Cortex of kidney (tissue), 1 donor: ENCODE results near the gene KCNJ12.
"Not testable (repeated sequence)": the region's sequence is repeated elsewhere in the genome, so short reads cannot be mapped to it uniquely, and the experiment has no call there.

Source experiments
- DNase-seq: peaks from one replicate; lab custom pipeline; 2025; lab: John Stamatoyannopoulos, UW

KCNJ12 gene

DNA sequence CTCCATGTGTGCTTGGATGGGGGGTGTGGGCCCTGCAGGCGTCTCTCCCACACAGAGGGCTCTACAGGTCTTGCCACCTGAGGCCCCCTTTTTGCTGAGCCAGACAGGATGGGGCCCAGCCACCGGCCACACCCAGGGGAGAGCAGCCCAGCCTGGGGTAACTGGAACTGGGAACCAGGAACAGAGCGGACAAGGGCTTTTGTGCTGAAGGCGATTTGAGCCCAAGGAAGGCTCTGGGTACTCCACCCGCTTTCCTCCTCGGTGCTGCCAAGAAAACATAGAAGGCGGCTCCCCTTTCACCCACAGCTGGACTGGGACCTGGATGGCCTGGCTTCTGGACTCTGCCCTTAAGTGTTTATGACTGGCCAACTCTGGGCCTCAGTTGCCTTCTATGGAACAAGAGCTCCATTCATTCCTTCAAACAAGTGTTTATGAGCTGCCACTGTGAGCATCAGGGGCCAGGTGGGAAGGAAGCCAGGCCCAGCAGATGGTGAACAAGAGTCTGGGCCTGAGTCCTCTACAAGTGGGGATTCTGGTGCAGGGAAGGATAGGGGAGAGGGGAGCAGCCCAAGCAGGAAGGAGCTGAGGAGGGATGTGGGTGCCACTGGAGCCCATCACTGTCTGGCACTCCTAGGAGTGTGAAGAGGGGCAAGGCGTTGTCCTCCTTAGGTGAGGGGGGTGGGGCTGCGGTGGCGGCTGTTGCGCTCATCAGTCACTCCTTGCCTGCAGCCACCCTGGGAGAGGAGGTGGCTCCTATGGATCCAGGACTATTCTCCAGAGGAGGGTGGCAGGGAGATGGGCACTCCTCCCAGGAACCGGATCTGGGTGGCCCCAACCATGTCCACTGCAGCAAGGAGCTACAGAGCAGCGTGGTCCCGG lies 46.4 kb downstream of the KCNJ12 start:
- DNase-seq, result not testable (repeated sequence)

DNA sequence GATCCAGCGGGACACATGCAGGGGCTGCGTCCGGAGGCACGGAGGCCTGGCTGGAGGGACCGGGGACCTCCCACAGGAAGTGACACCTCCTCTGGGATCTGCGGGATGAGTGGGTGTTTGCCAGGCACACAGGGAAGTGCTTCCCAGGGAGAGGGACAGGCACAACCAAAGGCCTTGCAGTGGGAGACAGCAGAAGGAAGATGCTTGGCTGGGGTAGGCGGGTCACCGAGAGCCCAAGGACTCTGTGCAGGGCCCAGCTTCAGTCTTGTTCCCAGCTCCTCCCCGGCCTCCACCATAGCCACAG lies 47.0 kb downstream of the KCNJ12 start:
- not testable (repeated sequence) for DNase-seq

GRCh38 chr17:21424697-21425096 lies 48.5 kb downstream of the KCNJ12 start:
- not testable (repeated sequence) for DNase-seq

- DNase-seq, result no peak
Measured at GRCh38 chr17:21425321-21425720, 49.2 kb downstream of the KCNJ12 start.

DNA sequence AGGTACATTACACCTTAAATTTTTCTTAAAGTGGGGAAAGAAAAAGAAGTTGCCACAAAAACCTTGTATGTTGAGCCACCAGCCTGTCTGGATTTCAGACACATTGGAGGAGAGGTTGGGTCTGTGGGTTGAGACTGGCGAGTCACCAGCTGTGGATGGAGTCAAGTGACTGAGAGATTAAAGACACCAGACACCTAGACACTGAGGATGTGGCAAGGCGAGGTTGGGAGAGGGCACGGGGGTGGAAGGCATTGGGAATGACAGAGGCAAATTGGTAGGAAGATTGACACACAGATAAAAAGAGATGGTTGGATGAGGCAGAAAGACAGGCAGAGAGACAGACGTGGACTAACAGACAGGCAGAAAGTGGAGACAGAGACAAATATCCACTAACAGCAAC lies 49.6 kb downstream of the KCNJ12 start:
- DNase-seq, result no peak

DNA sequence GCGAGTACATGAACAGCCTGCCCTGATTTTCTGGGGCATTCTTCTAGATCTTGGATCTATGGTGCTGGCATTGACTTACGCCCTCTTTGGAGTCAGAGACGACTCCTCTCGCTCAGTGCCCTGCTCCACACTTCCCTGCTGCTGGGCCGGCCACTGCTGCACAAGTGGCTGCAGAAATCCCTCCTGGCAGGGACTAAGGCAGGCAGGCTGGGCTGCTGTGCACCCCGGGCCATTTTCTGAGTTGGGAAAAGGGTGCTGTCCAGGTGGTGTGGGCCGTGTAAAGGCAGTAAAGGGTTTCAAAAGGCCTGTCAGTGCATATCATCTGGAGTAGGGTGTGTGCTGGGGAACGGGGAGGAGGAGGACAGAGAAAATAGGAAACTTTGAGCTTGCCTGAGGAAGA lies 50.1 kb downstream of the KCNJ12 start:
- not testable (repeated sequence) for DNase-seq

- not testable (repeated sequence) for DNase-seq
Measured at GRCh38 chr17:21426876-21427275, 50.7 kb downstream of the KCNJ12 start.

DNA sequence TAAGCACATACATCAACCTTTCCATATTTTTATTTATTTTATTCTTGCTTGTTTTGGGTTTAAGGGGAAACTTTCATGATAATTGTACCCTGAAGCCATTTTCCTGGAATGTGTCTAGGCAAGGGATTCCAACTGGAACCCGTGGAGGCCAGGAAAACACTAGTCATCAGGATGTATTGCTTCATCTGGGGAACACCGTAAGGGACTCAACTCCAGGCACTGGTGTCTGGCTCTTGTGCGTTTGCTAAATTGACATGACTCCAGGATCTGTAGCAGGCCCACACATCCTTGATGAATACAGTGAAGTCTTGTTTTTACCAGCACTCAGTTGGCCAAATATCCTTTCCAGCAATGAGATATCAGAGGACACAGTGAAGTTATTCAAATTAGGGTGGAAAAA lies 51.6 kb downstream of the KCNJ12 start:
- not testable (repeated sequence) for DNase-seq

- not testable (repeated sequence) for DNase-seq
Measured at GRCh38 chr17:21428752-21429424, 52.7 kb downstream of the KCNJ12 start.

- not testable (repeated sequence) for DNase-seq
Measured at GRCh38 chr17:21429921-21430628, 53.9 kb downstream of the KCNJ12 start.

DNA sequence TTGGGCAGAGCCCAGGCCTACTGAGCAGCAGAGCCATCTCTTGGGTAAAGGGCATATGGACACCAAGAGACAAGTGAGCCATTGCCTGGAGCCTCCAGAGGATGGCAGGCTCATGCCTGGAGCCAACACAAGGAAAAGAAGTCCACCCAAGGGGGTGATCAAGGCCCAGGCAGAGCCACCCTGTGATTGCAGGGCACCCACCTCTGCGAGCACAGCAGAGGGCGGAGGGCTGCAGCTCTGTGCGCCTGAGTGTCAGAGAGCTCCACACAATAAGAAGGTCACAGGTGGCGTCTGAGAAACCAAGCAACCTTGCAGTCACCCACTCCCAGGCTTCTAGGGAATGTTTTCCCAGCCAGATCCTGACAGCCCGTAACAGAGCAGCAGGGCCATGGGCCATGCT lies 57.8 kb downstream of the KCNJ12 start:
- DNase-seq, result not testable (repeated sequence)

GRCh38 chr17:21434976-21435375 lies 58.8 kb downstream of the KCNJ12 start:
- not testable (repeated sequence) for DNase-seq

- DNase-seq, result not testable (repeated sequence)
Measured at GRCh38 chr17:21436481-21436880, 60.3 kb downstream of the KCNJ12 start.

- not testable (repeated sequence) for DNase-seq
Measured at GRCh38 chr17:21436883-21437836, 61.0 kb downstream of the KCNJ12 start.

GRCh38 chr17:21438316-21439014 lies 62.3 kb downstream of the KCNJ12 start:
- not testable (repeated sequence) for DNase-seq

DNA sequence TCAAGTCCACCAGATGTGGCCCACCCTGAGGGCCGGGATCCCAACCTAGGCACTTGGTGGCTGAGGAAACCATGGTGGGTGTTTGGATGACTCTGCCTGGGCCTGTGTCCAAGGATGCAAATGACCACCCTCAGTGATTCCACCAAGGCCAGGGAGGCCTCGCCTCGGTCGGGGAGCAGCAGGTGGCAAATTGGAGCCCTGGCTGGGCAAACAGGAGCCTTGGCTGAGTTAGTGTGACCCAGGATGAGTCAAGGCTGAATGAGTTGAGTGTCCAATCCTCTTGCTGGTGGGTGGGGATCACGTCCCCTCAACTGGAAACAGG lies 62.8 kb downstream of the KCNJ12 start:
- not testable (repeated sequence) for DNase-seq

- DNase-seq, result no peak
Measured at GRCh38 chr17:21445091-21445650, 69.0 kb downstream of the KCNJ12 start.

DNA sequence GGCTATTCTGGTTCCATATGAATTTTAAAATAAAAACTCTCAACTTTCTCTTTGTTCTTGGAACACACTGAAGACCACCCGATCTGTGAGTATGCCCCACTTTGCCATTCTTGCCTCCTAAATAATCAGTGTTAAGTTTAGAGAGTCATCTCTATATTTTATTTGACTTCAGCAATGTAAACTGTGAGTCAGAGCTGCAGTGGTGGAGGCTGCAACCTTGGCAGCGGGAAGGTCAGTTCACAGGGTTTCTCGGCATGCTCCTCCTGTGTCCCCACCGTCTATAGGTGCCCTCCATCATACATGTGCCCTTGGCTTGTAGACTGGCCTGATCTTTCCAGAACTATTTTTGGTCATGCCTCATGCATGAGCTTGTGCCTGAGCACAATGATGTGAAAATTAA lies 71.4 kb downstream of the KCNJ12 start:
- not testable (repeated sequence) for DNase-seq

DNA sequence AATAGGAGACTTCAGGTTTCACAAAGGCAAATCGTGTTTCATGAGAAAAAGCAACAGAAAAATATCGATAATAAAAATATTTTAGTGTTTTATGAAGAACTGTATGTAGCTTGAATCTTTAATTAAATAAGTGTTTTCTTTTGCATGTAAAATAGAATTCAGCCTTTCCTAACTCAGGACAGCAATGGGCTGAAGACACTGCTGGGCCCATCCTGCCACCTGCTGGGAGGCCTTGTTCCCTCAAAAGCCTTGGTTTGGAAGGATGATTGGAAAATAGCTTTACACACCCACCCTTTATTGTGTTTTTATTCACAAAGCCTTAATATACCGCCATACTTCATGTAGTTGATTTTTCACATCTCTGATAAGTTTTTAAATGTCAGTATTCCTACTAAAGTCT lies 73.7 kb downstream of the KCNJ12 start:
- not testable (repeated sequence) for DNase-seq

GRCh38 chr17:21451975-21452374 lies 75.8 kb downstream of the KCNJ12 start:
- DNase-seq, result no peak
